ENCODE results near the gene THAP7.

GRCh38 chr22:20988573-20989322, 13.2 kb downstream of the THAP7 start:
- TF ChIP-seq CTCF (conservative IDR thresholded peaks at IDR 0.05 in 1 of 2, IDR thresholded peaks at IDR 0.05 in 1 of 2; ENCODE audit: extremely low read depth in 1 of 2, insufficient read depth in 1 of 2, low read depth in 1 of 2, low read length in 2 of 2) = no peak
- no peak for TF ChIP-seq EZH2 (IDR thresholded peaks at IDR 0.05; ENCODE audit: borderline replicate concordance, low read length)
